DND-41 (cell line): ENCODE results near the gene TSC22D4.

Experiments
- ATAC-seq: fragments of 200-7000 bp; cut with Tn5 transposase; 3 replicates; pipeline ENCODE4 v1.9.1; 2021; ENCODE audit warnings: low read depth; ENCODE audit not compliant: insufficient read depth
- DNase-seq: peaks from one replicate; pipeline ENCODE4 v3.0.0-alpha.2; 2020
- H2AFZ ChIP-seq: 2 replicates; pipeline ENCODE4 v1.6.0; 2012; ENCODE audit warnings: low read depth, low read length
- H3K27ac ChIP-seq: 2 replicates; pipeline ENCODE4 v1.5.1; 2012; ENCODE audit warnings: low read length, inconsistent platforms
- H3K27me3 ChIP-seq: fragments of 200-600 bp; sonication (generic); 2 replicates; pipeline ENCODE4 v1.6.0; 2012; ENCODE audit warnings: low read length, mild to moderate bottlenecking, inconsistent platforms; ENCODE audit not compliant: insufficient read depth, poor library complexity
- H3K36me3 ChIP-seq: 2 replicates; pipeline ENCODE4 v1.5.1; 2012; ENCODE audit warnings: low read length, inconsistent platforms; ENCODE audit not compliant: insufficient read depth
- H3K4me1 ChIP-seq: 2 replicates; pipeline ENCODE4 v1.5.1; 2012; ENCODE audit warnings: mild to moderate bottlenecking, low read length; ENCODE audit not compliant: insufficient read depth
- H3K4me2 ChIP-seq: 2 replicates; pipeline ENCODE4 v1.6.0; 2012; ENCODE audit warnings: mild to moderate bottlenecking, moderate library complexity, low read length, inconsistent platforms; ENCODE audit not compliant: insufficient read depth
- H3K4me3 ChIP-seq, 2 experiments: fragments of 200-600 bp in 1 of 2; shearing (Covaris generic) in 1 of 2; 2 replicates each; pipeline ENCODE4 v1.5.1; 2012 to 2016; ENCODE audit warnings: inconsistent platforms in 2 of 2, low read length in 2 of 2, mild to moderate bottlenecking in 2 of 2, low read depth in 1 of 2, moderate library complexity in 1 of 2
- H3K79me2 ChIP-seq: 2 replicates; pipeline ENCODE4 v1.6.0; 2012; ENCODE audit warnings: low read length, inconsistent platforms; ENCODE audit not compliant: insufficient read depth
- H3K9ac ChIP-seq: 2 replicates; pipeline ENCODE4 v1.6.0; 2012; ENCODE audit warnings: low read depth, mild to moderate bottlenecking, inconsistent platforms, low read length, moderate library complexity
- H3K9me3 ChIP-seq: 2 replicates; pipeline ENCODE4 v1.5.1; 2012; ENCODE audit warnings: low read length, moderate library complexity, mild to moderate bottlenecking, inconsistent platforms; ENCODE audit not compliant: insufficient read depth, severe bottlenecking
- H4K20me1 ChIP-seq: 2 replicates; pipeline ENCODE4 v1.6.0; 2012; ENCODE audit warnings: low read length; ENCODE audit not compliant: insufficient read depth
- EZH2 ChIP-seq: IDR thresholded peaks from 3 replicates; pipeline ENCODE4 v1.6.1; 2012; ENCODE audit warnings: borderline replicate concordance, low read depth, mild to moderate bottlenecking, moderate library complexity, low read length, inconsistent platforms; ENCODE audit not compliant: severe bottlenecking
- TF ChIP-seq, protein P1 (sequence below): IDR thresholded peaks from 2 replicates; pipeline ENCODE4 v1.5.1; 2012; ENCODE audit warnings: borderline replicate concordance, low read length, moderate library complexity, mild to moderate bottlenecking; ENCODE audit not compliant: poor library complexity, severe bottlenecking; ENCODE audit errors: extremely low read depth

Gene TSC22D4

DNA sequence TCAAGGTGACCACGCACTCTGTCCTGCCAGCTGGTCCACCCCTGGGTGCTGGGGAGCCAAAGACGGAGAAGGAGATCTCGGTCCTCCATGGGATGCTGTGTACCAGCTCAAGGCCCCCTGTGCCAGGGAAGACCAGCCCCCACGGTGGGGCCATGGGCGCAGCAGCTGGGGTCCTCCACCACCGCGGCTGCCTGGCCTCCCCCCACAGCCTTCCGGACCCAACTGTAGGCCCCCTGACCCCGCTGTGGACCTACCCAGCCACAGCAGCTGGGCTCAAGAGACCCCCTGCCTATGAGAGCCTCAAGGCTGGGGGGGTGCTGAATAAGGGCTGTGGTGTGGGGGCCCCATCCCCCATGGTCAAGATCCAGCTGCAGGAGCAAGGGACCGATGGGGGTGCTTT lies 10.1 kb upstream of the TSC22D4 start:
- no peak for DNase-seq
- Histone ChIP-seq H3K4me2 (no peak overlapping the region), H3K36me3 (no peaks in the 10 kb centered on the region), H3K4me1 (no peaks in the 10 kb centered on the region), H3K79me2 (no peaks in the 10 kb centered on the region), H3K9me3 (no peaks in the 10 kb centered on the region), H3K27me3 (peaks cover 26% of the 10 kb centered on the region), H2AFZ (no peak overlapping the region), H3K4me3 (no peak overlapping the region), H3K9ac (no peak overlapping the region), H3K27ac (no peak overlapping the region), H4K20me1 (no peaks in the 10 kb centered on the region)
- ATAC-seq, result no peak
- TF ChIP-seq EZH2, result no peak
- TF ChIP-seq, protein P1, sequence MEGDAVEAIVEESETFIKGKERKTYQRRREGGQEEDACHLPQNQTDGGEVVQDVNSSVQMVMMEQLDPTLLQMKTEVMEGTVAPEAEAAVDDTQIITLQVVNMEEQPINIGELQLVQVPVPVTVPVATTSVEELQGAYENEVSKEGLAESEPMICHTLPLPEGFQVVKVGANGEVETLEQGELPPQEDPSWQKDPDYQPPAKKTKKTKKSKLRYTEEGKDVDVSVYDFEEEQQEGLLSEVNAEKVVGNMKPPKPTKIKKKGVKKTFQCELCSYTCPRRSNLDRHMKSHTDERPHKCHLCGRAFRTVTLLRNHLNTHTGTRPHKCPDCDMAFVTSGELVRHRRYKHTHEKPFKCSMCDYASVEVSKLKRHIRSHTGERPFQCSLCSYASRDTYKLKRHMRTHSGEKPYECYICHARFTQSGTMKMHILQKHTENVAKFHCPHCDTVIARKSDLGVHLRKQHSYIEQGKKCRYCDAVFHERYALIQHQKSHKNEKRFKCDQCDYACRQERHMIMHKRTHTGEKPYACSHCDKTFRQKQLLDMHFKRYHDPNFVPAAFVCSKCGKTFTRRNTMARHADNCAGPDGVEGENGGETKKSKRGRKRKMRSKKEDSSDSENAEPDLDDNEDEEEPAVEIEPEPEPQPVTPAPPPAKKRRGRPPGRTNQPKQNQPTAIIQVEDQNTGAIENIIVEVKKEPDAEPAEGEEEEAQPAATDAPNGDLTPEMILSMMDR, result no peak

DNA sequence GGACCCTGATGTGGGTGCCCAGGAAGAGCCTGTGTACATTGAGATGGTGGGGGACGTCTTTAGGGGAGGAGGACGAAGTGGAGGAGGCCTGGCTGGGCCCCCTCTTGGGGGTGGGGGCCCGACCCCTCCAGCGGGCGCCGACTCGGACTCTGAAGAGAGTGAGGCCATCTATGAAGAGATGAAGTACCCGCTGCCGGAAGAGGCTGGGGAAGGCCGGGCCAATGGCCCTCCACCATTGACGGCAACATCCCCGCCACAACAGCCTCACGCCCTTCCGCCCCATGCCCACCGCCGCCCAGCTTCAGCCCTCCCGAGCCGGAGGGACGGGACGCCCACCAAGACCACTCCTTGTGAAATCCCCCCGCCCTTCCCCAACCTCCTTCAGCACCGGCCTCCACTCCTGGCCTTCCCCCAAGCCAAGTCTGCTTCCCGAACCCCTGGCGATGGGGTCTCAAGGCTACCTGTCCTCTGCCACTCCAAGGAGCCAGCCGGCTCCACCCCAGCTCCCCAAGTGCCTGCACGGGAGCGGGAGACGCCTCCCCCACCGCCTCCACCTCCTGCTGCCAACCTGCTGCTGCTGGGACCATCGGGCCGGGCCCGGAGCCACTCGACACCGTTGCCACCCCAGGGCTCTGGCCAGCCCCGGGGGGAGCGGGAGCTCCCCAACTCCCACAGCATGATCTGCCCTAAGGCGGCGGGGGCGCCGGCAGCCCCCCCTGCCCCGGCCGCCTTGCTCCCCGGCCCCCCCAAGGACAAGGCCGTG lies 9.5 kb upstream of the TSC22D4 start:
- DNase-seq (no peak), ATAC-seq (no peak)
- H3K9ac ChIP-seq, result no peak overlapping the region
- H3K36me3 ChIP-seq, result no peaks in the 10 kb centered on the region
- peaks cover 4% of the 10 kb centered on the region for H3K4me1 ChIP-seq
- H3K27ac ChIP-seq, result no peak overlapping the region
- no peak overlapping the region for H3K4me2 ChIP-seq
- H3K9me3 ChIP-seq, result no peaks in the 10 kb centered on the region
- peaks cover 24% of the 10 kb centered on the region for H3K27me3 ChIP-seq
- no peaks in the 10 kb centered on the region for H3K79me2 ChIP-seq
- no peaks in the 10 kb centered on the region for H4K20me1 ChIP-seq
- no peak for TF ChIP-seq EZH2
- TF ChIP-seq, protein P1, result no peak
- H3K4me3 ChIP-seq, result no peak overlapping the region
- H2AFZ ChIP-seq, result no peak overlapping the region

DNA sequence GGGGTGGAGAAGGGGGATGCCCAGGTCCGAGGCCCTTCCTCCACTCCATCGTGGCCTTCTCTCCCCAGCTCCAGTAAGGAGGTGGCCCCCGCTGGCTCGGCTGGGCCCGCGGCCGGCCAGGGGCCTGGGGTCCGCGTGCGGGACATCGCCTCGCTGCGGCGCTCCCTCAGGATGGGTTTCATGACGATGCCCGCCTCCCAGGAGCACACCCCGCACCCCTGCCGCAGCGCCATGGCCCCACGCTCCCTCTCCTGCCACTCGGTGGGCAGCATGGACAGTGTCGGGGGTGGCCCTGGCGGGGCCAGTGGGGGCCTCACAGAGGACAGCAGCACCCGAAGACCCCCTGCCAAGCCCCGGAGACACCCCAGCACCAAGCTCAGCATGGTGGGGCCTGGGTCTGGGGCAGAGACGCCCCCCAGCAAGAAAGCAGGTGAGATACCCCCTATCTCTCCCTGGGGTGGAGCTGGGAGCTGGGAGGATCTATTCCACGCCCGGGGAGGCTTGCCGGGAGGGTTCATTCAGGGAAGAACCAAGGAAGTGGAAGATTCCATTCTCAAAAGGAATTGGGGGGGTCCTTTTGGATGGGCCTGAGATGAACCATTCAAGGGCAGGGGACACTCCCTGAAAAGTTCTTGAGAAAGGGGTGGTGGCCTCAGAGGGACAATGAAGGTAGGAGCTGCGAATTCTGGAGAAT lies 7.9 kb upstream of the TSC22D4 start:
- H3K27ac ChIP-seq, result no peak overlapping the region
- no peak overlapping the region for H3K9ac ChIP-seq
- no peak for DNase-seq

More for the DNA sequence above, 7.9 kb upstream of the TSC22D4 start:
- no peak for ATAC-seq
- no peaks in the 10 kb centered on the region for H3K79me2 ChIP-seq
- H2AFZ ChIP-seq, result no peak overlapping the region
- H3K4me1 ChIP-seq, result peaks cover 13% of the 10 kb centered on the region
- H3K9me3 ChIP-seq, result no peaks in the 10 kb centered on the region
- no peak overlapping the region for H3K4me2 ChIP-seq
- H4K20me1 ChIP-seq, result peaks cover 2% of the 10 kb centered on the region; the same call in 1 of the 2 replicates
- H3K4me3 ChIP-seq, result no peak overlapping the region
- TF ChIP-seq, protein P1, result no peak
- TF ChIP-seq EZH2, result no peak
- H3K27me3 ChIP-seq, result peaks cover 9% of the 10 kb centered on the region
- H3K36me3 ChIP-seq, result no peaks in the 10 kb centered on the region
